Skeletal muscle satellite cell (primary cell): ENCODE results near the gene JAK3.

ENCODE experiments used
- H3K27me3 ChIP-seq: 2 replicates; pipeline ENCODE4 v1.7.0; 2013; ENCODE audit warnings: low read length; ENCODE audit not compliant: control insufficient read depth, insufficient read depth
- H3K36me3 ChIP-seq: 2 replicates; pipeline ENCODE4 v1.7.0; 2013; ENCODE audit warnings: mild to moderate bottlenecking, control low read depth, low read length; ENCODE audit not compliant: insufficient read depth
- H3K4me1 ChIP-seq: 2 replicates; pipeline ENCODE4 v1.7.0; 2013; ENCODE audit warnings: low read length; ENCODE audit not compliant: control insufficient read depth, insufficient read depth
- H3K4me2 ChIP-seq: 2 replicates; pipeline ENCODE4 v1.7.0; 2013; ENCODE audit warnings: mild to moderate bottlenecking, low read length
- H3K4me3 ChIP-seq: 2 replicates; pipeline ENCODE4 v1.7.0; 2013; ENCODE audit warnings: low read length
- H3K9ac ChIP-seq: 2 replicates; pipeline ENCODE4 v1.7.0; 2013; ENCODE audit warnings: mild to moderate bottlenecking, low read depth, low read length, moderate library complexity
- H3K9me3 ChIP-seq: replicated peaks from 2 replicates; pipeline ENCODE4 v1.7.0; 2013; ENCODE audit warnings: mild to moderate bottlenecking, control low read depth, low read length

The JAK3 gene

GRCh38 chr19:17846146-17846545 lies 1.6 kb downstream of the JAK3 start:
- Histone ChIP-seq H3K4me2 (no peak overlapping the region), H3K36me3 (no peaks in the 10 kb centered on the region), H3K27me3 (peaks cover 26% of the 10 kb centered on the region), H3K4me1 (peaks cover 20% of the 10 kb centered on the region), H3K9ac (no peak overlapping the region), H3K4me3 (no peak overlapping the region), H3K9me3 (no peaks in the 10 kb centered on the region)

GRCh38 chr19:17843908-17844490 lies 3.8 kb downstream of the JAK3 start:
- Histone ChIP-seq H3K4me3 (no peak overlapping the region), H3K36me3 (no peaks in the 10 kb centered on the region), H3K4me2 (no peak overlapping the region), H3K9ac (no peak overlapping the region), H3K9me3 (no peaks in the 10 kb centered on the region), H3K27me3 (peaks cover 43% of the 10 kb centered on the region), H3K4me1 (peaks cover 13% of the 10 kb centered on the region)

GRCh38 chr19:17843292-17843827 lies 4.4 kb downstream of the JAK3 start:
- Histone ChIP-seq H3K4me3 (no peak overlapping the region), H3K36me3 (no peaks in the 10 kb centered on the region)

GRCh38 chr19:17842663-17843291 lies 5.0 kb downstream of the JAK3 start:
- peak overlapping the region; percentile 59 for H3K4me3 ChIP-seq

More at GRCh38 chr19:17843292-17843827, 4.4 kb downstream of the JAK3 start:
- peaks cover 45% of the 10 kb centered on the region for H3K27me3 ChIP-seq
- H3K9ac ChIP-seq: no peak overlapping the region
- H3K4me1 ChIP-seq: peaks cover 13% of the 10 kb centered on the region
- no peaks in the 10 kb centered on the region for H3K9me3 ChIP-seq
- no peak overlapping the region for H3K4me2 ChIP-seq

GRCh38 chr19:17841810-17842662 lies 5.7 kb downstream of the JAK3 start:
- Histone ChIP-seq H3K4me2 (peak overlapping the region; percentile 78), H3K36me3 (no peaks in the 10 kb centered on the region), H3K27me3 (peaks cover 53% of the 10 kb centered on the region), H3K4me1 (peaks cover 13% of the 10 kb centered on the region), H3K9ac (peak overlapping the region; percentile 38), H3K9me3 (no peaks in the 10 kb centered on the region), H3K4me3 (peak overlapping the region; percentile 59)

More at GRCh38 chr19:17842663-17843291, 5.0 kb downstream of the JAK3 start:
- Histone ChIP-seq H3K4me1 (peaks cover 13% of the 10 kb centered on the region), H3K9ac (peak overlapping the region; percentile 38), H3K27me3 (peaks cover 51% of the 10 kb centered on the region), H3K36me3 (no peaks in the 10 kb centered on the region), H3K9me3 (no peaks in the 10 kb centered on the region), H3K4me2 (peak overlapping the region; percentile 78)

GRCh38 chr19:17841371-17841809 lies 6.4 kb downstream of the JAK3 start:
- Histone ChIP-seq H3K36me3 (no peaks in the 10 kb centered on the region), H3K27me3 (peaks cover 57% of the 10 kb centered on the region), H3K4me2 (peak overlapping the region; percentile 78), H3K9me3 (no peaks in the 10 kb centered on the region), H3K9ac (no peak overlapping the region), H3K4me3 (peak overlapping the region; percentile 9), H3K4me1 (peaks cover 13% of the 10 kb centered on the region)

GRCh38 chr19:17840019-17840418 lies 7.8 kb downstream of the JAK3 start:
- Histone ChIP-seq H3K4me1 (peaks cover 13% of the 10 kb centered on the region), H3K9ac (no peak overlapping the region), H3K4me3 (no peak overlapping the region), H3K27me3 (peaks cover 65% of the 10 kb centered on the region), H3K4me2 (no peak overlapping the region), H3K9me3 (no peaks in the 10 kb centered on the region), H3K36me3 (no peaks in the 10 kb centered on the region)

GRCh38 chr19:17837972-17838371 lies 9.8 kb downstream of the JAK3 start:
- Histone ChIP-seq H3K9ac (no peak overlapping the region), H3K9me3 (no peaks in the 10 kb centered on the region), H3K4me1 (peaks cover 13% of the 10 kb centered on the region), H3K4me3 (no peak overlapping the region), H3K36me3 (no peaks in the 10 kb centered on the region), H3K27me3 (peaks cover 63% of the 10 kb centered on the region), H3K4me2 (no peak overlapping the region)

GRCh38 chr19:17836530-17836929 lies 11.3 kb downstream of the JAK3 start:
- Histone ChIP-seq H3K27me3 (peaks cover 72% of the 10 kb centered on the region), H3K4me2 (no peak overlapping the region), H3K36me3 (no peaks in the 10 kb centered on the region), H3K9ac (no peak overlapping the region), H3K9me3 (no peaks in the 10 kb centered on the region), H3K4me3 (no peak overlapping the region), H3K4me1 (peaks cover 2% of the 10 kb centered on the region)

- Histone ChIP-seq H3K4me3 (no peak overlapping the region), H3K9ac (no peak overlapping the region), H3K27me3 (peaks cover 71% of the 10 kb centered on the region), H3K4me1 (peaks cover 3% of the 10 kb centered on the region), H3K4me2 (no peak overlapping the region), H3K36me3 (no peaks in the 10 kb centered on the region), H3K9me3 (no peaks in the 10 kb centered on the region)
Measured at GRCh38 chr19:17835182-17836006, 12.4 kb downstream of the JAK3 start.
